Neural cell (in vitro differentiated cells): ENCODE results near the gene DCLK3.

Experiments used
- EP300 ChIP-seq: fragments of 450-650 bp; conservative IDR thresholded peaks from 2 replicates; pipeline ENCODE4 v1.6.1; 2014; ENCODE audit warnings: antibody characterized with exemption, mild to moderate bottlenecking, moderate library complexity; ENCODE audit not compliant: poor library complexity, severe bottlenecking
- TF ChIP-seq, protein P1 (sequence below): fragments of 450-650 bp; IDR thresholded peaks from 2 replicates; pipeline ENCODE4 v1.5.1; 2014; ENCODE audit warnings: antibody characterized with exemption, mild to moderate bottlenecking, moderate library complexity; ENCODE audit not compliant: poor library complexity, severe bottlenecking

DNA sequence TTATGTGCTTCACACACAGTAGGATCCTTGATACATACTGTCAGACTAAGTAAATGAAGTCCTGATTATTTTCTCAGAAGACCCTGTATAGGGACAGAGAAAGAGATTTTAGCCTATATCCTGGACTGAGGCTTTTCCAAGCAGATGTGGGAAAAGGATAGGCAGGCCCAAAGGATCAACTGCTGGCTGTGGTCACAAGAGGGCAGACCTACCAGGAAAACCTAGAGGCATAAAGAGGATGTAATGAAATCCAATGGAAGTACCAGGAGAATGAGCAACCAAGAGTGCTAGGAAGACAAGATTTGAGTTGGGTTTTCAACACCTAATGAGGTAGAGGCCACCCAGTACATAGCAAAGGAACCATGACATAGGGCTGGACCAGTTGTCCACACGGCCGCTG, 23.1 kb downstream of the DCLK3 start:
- TF ChIP-seq, protein P1, sequence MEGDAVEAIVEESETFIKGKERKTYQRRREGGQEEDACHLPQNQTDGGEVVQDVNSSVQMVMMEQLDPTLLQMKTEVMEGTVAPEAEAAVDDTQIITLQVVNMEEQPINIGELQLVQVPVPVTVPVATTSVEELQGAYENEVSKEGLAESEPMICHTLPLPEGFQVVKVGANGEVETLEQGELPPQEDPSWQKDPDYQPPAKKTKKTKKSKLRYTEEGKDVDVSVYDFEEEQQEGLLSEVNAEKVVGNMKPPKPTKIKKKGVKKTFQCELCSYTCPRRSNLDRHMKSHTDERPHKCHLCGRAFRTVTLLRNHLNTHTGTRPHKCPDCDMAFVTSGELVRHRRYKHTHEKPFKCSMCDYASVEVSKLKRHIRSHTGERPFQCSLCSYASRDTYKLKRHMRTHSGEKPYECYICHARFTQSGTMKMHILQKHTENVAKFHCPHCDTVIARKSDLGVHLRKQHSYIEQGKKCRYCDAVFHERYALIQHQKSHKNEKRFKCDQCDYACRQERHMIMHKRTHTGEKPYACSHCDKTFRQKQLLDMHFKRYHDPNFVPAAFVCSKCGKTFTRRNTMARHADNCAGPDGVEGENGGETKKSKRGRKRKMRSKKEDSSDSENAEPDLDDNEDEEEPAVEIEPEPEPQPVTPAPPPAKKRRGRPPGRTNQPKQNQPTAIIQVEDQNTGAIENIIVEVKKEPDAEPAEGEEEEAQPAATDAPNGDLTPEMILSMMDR: peak; percentile 42
- TF ChIP-seq EP300: no peak
